NCI-H345 treated with DMSO at 0.1 percent for 48 hours (cell line): ENCODE results near the gene PPP1CA.

Experiments used
- DNase-seq: peaks from one replicate; lab custom pipeline; 2025; ENCODE audit not compliant: unreplicated experiment; lab: John Stamatoyannopoulos, UW

PPP1CA gene

DNA sequence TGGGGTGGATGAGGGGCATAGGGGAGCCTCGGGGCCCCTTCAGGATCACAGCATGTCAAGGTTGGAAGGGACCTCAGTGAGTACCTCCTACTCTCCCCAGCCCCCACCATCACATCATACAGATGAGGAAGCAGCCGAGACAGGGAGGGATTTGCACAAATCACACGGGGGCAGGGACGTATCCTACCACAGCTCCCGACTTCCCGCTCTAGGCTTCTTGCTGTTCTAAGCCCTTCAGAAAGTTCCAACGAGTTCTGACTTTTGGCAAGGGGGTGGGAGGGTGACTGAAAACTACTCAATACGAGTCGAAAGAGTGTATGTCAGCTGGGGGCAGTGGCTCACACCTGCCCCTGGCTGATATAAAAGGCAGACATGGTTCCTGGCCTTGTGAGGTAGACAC, 14.6 kb downstream of the PPP1CA start:
- DNase-seq, result no peak

DNA sequence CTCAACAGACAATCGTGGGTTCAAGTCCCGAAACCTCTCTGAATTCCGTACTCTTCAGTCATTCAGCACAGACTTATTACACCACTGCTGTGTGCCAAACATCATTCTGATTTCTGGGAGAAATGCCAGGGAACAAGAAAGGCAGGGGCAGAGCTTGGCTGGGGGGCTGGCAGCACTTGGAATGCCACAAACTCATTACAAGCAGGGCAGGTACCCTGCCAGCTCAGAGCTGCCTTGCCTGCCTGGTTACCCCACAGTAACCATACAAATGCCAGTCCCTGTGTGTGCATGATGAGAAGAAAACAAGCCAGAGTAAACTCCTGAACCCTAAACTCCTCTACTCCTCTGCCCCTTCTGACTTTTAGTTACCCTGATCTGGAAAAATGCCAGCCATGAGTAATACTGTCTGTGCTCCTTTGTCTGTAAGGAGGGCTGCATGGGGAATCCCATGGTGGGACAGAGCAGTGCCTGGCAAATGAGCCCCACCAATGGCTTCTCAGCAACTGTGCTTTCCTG, 16.7 kb downstream of the PPP1CA start:
- DNase-seq, result no peak

DNA sequence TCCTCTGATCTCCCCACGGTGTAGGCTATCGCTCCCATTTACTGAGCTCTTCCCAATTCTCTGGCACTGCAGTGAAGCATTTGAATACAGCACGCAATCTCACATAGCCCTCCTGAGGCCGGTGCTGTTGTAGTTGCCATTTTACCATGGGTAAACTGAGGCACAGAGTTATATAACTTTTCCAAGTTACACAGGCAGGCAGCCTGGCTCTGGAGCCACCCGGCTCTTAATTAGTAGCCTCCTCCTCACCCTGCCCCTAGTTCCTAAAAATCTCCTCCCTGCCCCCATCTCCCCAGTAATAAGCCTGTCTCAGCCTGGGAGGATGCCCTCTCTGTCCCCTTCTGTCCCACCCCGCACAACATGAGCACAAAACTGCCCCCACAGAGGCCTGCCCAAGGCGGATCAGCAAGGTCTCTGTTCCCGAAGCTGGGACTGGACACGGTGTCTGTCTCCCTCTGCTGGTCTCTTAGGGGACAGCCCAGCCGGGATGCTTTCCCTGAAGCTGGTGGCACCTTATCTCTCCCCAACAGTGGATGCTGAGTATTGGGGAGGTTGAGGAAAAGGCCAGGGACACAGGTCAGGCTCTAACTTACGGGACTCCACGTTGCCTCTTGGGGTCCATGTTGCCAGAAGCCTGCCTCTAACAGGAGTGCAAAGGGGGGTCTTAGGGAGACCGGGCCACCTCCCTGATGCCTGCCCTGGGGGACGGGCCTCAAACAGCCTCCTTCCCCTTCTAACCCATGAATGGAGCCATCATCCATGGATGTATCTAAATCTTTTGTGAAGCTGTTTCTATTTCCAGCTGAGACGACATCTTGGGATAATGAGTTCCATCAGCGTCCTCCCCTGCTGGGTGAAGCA, 19.2 kb downstream of the PPP1CA start:
- DNase-seq, result peak; percentile 17

DNA sequence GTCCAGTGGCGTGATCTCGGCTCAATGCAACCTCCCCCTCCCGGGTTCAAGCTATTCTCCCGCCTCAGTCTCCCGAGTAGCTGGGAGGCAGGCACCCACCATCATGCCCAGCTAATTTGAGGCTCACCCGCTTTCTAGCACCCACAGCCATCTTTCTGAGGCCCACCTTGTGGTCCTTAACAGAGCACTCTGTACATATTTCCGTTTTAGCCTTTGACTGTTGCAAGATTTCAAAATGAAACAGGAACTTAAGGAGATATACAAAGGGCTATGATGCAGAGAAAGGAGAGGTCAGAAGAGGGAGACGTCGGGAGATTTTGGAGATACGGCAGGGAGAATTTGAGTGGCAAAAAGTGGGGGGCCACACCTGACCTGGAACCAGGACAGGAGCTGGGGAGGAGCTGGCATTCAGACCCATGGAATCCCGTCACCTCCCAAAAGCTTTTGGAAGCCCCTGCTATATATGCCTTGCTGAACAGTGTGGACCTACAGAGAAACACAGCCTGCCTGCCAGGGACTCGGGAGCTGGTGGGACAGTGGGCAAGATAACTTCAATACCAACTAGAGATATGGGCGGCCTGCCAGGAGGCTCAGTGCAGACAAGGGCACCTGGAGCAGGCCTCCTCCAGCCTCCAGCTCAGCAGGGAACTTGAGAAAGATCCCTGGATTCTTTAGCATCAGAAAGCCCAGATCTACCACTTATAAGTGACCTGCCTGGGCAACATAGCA, 20.2 kb downstream of the PPP1CA start:
- no peak for DNase-seq

DNA sequence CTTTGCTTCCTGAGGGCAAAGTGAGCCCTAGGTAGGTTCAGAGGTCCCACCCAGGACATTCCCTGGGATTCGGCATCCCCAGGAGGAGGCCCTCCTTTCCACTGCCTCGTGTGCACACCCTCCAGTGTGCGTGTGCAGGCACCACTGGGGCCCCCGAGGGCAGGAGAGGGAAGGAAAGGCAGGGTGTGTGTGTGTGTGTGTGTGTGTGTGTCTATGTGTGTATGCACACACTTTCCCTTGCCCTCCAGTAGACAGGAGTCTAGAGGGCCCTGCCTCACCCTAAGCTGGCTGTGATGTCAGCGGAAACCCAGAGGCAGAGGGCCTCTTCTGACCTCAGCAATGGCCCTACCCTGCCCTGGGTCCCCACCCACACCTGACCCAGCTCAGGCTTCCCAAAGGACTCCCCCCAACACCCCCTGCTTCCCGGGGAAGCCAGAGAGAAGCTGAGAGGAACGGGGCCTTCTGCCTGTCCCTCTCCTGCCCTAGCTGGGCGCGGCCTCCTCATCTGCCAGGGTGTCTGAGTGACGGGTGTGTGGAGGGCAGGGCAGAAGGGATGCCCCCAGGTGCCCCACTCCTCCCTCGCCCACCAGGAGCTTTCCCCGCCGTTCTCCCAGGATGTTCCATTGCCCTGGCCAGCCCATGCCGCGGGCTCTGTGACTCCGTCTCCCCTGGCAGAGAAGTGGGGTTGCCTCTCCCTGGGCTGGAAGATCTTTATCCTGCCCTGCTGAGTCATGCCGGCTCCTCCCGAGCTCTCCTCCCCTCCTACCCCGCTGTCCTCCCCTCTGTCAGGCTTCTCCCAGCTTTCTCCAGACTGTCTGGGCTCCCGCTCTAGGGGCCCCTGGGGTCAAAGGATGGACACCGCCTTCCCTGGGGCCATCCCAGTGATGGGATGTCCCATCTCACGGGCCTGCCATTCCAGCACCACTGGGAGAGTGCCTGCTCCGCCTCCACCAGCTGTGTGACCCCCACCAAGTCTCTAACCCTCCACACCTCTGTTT, 22.3 kb downstream of the PPP1CA start:
- DNase-seq, result no peak

DNA sequence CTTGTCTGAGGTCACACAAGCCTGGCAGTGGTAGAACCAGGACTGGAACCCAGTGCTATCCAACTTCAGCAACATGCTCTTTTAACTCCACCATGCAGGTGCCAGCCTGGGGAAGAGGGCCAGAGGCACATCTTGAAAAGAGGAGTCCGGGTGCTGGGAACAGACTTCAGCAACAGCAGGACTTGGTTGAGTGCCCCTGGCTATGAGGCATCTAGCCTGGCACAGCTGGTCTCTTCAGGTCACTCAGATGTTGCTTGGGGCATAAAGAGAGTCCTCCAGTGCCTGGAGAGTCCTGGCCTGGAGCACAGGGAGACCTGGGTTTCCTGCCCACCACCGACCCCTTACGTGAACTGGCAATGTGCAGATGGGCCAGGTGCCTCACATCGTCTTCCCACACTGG, 23.1 kb downstream of the PPP1CA start:
- no peak for DNase-seq

DNA sequence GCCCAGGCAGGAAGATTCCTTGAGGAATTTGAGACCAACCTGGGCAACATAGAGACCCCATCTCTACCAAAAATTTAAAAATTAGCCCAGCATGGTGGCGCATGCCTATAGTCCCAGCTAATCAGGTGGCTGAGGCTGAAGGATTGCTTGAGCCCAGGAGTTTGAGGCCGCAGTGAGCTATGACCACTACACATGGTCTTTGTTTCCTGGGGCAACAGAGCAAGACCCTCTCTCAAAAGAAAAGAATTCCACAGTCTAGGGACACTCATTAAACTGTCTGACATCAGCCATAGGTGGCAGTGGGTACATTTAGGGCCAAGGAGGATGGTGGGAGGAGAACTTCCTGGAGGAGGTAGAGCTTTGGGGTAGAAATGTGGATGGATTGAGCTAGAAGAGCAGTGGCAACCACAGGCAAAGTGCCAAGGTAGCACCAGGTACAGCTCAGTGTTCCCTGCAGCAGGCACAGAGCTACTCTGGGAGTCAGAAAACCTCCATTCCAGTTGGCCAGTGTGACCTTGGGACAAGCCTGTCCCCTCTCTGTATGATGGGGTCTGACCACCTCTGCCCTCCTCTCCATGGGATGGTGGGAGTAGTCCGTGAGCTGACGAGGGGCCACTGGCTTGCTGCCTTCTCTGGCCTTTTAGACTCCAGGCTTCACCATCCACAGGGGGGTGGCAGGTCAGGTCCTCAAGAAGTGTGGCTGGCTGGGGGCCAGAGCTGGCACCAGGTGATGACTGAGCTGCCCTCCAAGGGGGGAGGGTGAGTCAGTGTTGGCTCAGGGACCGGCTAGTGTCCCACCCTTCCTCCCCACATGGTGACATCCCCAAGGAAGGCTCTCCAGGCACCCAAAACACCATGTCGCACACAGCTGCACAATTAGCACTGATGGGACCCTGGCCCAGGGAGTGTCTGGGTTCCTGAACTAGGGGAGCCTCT, 24.5 kb downstream of the PPP1CA start:
- no peak for DNase-seq

DNA sequence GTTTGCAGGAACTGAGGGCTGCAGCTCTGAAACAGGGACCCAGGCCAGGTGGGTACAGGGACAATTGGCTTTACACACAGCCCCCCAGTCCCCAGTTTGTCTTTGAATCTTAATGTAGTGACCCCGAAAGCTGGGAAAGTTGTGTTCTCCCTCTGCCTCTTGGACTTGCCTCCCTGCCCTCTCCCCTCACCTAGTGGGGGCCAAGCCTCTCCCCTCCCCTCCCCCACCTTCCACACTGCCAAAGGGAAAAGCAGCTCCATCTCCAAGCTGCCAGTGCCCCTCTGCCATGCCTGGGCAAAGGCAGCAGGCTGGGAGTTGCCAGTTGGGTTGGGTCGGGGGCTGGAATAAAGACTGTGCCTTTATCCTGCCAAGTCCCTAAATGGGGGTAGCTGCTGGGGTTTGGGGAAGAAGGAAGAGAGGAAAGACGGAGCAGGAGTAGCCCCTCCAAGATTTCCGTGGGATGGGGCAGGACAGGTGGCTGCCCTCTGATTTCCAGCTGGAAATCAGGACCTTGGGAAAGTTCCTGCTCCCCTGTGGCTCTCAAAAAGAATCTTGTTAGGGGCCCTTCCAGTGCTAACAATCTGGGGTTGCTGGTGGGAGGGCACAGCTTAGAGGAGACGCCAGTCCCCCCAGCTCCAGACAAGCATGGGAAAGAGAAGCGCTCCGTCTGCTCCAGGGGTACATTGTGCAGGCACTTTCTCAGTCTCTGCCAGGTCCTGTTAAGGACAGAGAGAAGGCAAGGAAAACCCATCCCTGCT, 25.4 kb downstream of the PPP1CA start:
- DNase-seq, result no peak

DNA sequence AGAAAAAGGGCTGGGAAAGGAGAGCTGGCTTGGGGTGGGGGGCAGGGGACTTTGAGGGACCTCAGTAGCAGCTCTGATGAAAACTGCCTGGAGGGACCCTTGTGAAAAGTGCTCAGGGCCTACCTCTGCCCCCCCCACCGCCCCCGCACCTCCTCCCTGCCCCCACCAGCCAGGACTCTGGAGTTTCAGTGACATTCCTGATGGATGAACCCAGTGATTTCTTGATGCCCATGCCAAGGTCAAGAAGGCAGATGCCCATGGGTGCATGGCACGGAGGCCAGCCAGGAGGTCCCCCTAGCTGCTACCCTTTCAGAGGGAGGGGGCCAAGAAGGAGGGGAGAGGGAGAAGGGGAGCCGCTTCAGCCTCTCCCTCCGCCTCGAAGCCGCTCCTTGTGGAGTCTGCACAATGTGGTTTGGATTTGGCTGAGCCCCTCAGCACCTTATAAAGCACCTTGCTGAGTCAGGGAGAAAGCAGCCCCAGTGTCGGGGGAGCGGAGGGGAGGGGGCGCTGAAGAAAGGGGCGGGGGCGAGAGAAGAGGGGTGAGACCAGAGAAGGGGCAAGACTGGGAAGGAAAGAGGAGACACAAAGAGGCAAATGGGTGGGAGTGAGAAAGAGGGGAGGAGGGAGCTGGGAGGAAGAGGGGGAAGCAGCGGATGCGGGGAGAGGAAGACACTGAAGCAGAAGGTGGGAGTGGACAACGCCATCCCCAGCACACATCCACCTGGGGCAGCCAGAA, 26.2 kb downstream of the PPP1CA start:
- DNase-seq, result no peak

DNA sequence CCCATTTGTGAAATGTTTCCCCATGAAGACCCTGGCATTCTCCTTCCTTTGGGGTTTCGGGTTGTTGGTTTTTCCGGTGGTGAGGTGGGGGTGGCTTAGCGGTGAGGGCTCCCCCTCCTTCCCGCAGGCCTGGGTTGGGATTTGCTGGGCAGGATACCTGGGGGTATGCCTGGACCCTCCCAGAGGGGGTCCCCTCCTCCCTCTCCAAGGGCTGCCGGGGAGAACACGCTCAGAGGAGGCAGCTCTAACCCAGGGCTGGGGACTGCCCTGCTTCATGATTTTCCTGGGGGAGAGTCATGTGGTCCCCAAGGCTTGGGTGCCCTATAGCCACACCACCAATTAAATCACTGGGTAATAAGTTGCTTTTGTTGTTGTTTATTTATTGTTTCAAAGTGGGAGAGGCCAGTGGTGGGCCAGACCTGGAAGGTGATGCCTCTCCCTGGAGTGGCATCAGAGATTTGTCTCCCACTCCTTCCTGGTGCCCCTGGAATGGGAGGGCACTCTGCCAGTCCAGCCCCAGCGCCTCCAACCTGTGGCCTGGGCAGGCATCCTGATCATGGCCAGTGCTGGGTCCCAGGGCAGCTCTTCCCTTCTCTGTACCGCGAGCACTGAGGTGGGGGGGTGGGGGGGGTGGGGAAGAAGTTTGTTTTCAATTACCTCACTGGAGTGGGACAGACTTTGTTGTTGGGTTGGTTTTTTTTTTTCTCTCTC, 26.9 kb downstream of the PPP1CA start:
- no peak for DNase-seq

DNA sequence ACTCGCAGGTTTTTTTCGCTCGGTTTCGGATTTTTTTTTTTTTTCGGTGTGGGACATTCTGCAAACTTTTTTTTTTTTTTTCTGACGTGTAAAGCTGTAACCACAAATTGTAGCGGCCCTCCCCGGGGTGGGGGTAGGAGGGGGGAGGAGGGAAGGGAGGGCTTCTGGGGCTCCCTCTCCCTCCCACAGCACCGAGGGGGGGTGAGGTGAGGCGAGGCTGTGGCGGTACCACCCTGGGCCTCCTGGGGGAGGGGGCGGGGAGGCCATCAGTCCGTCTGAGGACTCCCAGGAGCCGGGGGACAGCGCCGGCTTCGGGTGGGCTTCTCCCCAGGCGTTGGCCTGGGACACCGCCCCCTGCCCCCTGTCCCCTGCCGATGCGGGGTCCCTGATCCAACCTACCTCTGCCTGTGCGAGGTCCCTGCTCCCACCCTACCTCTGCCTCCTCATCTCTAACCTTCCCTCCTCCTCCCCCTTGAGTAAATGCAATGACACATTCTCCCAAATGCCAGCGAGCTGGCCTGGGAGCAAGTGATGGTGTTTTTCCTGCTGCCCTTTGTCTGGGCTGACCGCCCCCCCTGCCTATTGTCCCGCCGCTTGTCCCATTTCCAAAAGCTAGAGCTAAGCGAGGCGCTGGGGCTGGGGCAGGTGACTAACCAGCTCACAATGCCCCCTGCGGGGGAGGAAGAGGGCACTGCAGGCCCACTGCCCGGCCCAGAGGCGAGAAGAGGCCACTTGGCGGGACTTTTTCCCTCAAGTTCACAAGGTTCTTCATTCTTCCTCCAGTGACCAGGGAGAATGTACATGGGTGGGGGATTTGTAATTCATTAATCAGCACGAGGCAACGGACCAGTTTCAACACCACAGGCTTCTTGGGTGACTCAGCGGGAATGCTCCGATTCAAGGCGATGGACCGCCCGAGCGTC, 27.7 kb downstream of the PPP1CA start:
- DNase-seq, result no peak

DNA sequence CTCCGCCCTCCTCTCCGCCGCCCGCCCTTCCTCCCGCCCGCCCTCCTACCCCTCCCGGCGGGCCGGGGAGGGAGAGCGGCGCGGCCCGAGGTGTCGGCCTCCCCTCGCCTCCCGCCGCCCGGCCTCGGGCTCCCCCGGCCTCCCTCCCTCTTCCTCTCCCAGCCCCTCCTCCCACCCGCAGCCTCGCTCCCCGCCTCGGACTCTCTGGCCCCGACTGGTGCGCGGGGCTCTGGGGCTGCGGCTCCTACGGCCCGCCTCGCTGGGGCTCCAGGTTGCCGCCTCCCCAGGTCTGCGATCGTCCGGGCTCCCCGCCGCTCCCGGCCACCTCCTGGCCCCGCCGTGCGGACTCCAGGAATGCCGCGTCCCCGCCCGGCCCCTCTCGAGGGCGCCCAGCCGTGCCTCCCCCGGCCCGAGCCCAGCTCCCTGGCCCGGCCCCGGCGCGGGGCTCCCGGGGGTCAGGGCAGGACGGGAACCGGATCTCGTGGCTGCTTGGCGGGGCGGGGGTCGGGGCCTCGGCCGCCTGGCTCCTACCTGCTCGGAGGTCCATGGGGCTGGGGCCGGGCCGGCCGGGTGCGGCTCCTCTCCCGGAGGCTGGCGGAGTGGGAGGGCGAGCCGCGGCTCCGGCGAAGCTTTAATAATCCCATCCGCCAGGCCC, 28.5 kb downstream of the PPP1CA start, which contains the start of gene CLCF1:
Gene CLCF1, minus strand, starts transcription at position 606 of the 655 bp plus-strand sequence. Its CDS starts 59 bp downstream, at position 547.
- DNase-seq, result no peak

DNA sequence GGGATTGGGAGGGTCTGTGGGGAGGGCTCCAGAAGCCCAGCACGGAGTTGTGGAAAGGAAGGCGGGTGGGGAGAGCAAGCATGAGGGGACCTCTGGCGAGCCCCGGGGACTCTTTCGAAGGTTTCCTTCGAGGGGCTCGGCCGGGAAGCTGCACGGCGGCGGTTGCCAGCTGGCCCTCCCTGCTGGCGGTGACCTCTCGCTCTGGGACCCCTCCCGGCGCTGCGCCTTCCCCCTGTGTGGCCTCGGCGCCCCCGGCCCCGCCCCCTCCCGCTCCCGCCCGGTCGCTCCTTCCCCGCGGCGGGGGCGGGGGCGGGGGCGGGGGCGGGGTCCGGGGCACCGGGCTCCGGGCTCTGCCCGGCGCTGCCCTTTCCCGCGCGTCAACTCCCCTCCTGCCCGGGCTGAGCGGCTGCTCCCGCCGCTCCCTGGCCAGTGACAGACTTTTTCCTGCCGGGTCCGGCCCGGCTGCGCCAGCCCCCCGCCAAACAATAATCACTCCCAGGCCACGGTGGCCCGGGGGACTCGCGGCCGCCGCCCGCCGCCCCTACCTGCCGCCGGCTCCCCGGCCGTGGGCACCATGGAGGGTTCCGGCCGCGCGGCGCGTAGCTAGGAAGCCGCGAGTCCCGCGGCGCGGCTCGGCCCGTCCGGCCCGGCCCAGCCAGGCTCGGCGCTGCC, 29.2 kb downstream of the PPP1CA start:
- no peak for DNase-seq

DNA sequence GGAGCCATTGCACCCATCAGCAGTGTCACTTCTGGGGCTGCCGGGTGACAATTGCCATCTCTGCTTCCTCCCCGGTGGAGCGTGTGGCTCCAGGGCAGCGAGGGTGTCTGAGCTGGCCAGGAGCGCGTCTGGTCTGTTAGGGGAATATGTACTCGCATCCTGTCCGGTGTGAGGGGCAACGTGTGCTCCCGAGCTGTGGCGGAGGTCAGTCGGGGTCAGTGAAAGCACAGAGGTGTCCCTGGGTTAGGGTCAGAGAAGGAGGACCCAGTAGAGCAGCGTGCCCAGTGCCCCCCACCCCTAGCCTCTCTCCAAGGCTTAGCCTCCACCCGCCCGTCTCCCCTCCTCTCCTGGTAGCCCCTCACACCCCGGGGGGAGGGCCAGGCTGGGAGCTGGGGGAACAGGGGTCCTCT, 29.7 kb downstream of the PPP1CA start:
- no peak for DNase-seq

DNA sequence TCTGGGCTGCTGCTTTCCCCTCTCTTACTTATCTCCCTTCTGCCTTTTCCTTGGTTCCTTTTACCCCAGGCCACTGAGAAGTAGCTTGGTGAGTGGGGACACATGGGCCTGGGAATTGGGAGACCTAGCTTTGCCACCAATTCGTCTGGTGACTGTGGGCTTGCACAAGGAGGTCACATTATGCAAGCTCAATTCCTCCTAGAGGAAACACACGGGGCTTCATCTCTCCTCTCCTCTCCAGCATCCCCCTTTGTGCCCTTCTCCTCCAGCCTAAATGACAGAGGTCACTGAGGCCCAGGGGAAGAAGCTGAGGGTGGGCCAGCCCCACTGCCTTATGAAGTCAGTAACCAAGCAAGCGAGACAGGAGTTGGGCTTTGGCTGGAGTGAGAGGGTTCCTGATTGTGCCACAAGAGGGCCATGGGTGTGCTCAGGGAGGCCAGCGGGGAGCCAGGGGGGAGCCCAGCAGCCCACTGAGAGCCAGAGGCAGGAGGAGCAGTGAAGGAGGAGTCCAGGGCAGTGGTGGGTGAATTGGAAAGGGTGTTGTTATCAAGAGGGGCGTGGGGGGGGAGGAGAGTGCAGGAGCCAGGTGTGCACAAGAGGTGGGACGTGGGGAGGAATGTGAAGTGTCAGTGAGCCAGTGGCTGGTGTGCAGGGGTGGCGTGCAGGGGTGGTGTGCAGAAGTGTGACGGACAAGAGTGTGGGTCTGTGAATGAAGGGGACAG, 30.3 kb downstream of the PPP1CA start:
- DNase-seq, result no peak
